GDM1 (cell line): ENCODE measurements around the gene NUP153.
"Not testable (repeated sequence)": the region's sequence is repeated elsewhere in the genome, so short reads cannot be mapped to it uniquely, and the experiment has no call there.

Experiments
- DNase-seq: peaks from one replicate; lab custom pipeline; 2025; lab: John Stamatoyannopoulos, UW

NUP153 gene

GRCh38 chr6:17706580-17707370 is at the start of gene NUP153:
NUP153 (minus strand) TSS chr6:17706925; CDS start chr6:17706387, 538 bp downstream.
- DNase-seq: peak; percentile 99

DNA sequence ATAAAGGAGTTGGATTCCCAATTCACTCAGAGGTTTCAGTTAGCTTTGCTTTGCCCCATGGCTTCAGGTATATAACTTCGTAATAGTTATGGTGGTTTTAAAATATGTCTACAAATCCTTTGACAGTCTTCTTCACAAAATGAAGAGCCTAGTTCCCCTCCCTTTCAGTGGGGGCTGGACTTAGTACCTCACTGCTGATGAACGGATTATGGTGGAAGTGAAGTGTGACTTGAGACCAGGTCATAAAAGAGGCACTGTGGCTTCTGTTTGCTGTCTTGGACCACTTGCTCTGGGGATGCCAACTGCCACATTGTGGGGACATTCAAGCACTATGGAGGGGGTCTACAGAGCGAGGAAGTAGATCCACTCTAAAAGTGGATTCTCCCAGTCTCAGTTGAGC is 47.5 kb upstream of the NUP153 start:
- no peak for DNase-seq

DNA sequence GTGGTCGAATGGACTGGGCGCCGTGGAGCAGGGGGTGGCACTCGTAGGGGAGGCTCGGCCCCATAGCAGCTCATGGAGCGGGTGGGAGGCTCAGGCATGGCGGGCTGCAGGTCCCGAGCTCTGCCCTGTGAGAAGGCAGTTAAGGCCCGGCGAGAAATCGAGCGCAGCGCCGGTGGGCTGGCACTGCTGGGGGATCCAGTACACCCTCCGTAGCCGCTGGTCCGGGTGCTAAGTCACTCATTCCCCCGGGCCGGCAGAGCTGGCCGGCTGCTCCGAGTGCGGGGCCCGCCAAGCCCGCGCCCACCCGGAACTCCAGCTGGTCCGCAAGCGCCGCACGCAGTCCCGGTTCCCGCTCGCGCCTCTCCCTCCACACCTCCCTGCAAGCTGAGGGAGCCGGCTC is 38.6 kb upstream of the NUP153 start:
- DNase-seq: not testable (repeated sequence)

DNA sequence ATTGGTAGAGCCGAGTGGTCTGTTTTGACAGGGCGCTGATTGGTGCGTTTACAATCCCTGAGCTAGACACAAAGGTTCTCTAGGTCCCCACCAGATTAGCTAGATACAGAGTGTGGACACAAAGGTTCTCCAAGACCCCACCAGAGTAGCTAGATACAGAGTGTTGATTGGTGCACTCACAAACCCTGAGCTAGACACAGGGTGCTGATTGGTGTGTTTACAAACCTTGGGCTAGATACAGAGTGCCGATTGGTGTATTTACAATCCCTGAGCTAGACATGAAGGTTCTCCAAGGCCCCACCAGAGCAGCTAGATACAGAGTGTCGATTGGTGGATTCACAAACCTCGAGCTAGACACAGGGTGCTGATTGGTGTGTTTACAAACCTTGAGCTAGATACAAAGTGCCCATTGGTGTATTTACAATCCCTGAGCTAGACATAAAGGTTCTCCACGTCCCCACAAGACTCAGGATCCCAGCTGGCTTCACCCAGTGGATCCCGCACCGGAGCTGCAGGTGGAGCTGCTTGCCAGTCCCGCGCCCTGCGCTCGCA is 38.1 kb upstream of the NUP153 start:
- DNase-seq: not testable (repeated sequence)

DNA sequence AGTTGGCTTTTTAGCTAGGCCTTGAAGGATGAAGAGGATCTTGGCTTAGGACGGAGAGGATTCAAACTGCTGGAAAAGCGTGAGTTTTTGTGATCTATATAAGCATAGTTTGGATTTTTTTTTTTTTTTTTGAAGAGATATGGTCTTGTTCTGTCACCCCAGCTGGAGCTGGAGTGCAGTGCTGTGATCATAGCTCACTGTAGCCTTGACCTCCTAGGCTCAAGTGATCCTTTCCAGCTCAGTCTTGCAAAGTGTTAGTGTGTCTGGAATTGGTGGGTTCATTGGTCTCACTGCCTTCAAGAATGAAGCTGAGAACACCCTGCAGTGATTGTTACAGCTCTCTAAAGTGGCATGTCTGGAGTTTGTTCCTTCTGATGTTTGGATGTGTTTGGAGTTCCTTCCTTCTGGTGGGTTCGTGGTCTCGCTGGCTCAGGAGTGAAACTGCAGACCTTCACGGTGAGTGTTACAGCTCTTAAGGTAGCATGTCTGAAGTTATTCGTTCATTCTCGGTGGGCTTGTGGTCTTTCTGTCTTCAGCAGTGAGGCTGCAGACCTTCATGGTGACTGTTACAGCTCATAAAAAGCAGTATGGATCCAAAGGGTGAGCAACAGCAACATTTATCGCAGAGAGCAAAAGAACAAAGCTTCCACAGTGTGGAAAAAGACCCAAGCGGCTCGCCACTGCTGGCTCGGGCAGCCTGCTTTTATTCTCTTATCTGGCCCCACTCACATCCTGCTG is 37.5 kb upstream of the NUP153 start:
- DNase-seq: no peak

DNA sequence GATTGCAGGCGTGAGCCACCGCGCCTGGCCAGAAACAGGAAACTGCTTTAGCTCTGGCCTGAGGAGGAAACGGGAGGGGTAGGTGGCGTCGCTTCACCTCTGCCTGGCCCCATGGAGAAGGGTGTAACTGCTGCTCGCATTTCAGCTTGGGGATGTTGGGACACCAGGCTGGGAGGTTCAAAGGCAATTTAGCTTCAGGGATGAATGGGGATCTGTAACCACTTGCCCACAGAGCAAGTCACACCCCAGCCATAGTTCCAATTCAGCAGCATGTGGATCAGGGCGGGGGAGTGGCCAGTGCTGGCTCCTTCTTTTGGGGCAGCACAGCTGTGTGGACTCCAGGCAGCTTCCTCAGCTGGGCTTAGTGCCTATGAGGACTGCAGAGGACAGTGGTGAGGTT is 34.8 kb upstream of the NUP153 start:
- no peak for DNase-seq

- no peak for DNase-seq
Observed at GRCh38 chr6:17740559-17741220, 34.0 kb upstream of the NUP153 start.

DNA sequence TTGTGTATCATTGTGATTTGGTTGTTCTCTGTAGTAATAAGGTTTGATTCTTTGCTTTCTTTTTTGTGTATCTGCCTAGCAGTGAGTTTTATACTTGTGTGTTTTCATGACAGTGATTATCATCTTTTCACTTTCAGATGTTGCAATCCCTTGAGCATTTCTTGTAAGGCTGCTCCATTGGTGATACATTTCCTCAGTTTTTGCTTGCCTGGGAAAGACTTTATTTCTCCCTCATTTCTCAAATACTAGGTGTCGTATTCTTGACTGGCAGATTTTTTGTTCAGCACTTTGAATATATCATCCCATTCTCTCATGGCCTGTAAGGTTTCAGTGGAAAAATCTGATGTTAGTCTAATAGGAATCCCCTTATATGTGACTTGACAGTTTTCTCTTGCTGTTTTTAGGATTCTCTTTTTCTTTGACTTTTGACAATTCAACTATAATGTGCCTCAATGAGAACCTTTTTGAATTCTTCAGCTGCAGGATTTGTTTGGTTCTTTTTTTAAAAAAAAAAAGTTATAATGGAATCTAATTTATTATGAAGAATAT is 31.1 kb upstream of the NUP153 start:
- no peak for DNase-seq

GRCh38 chr6:17735311-17735710 is 28.6 kb upstream of the NUP153 start:
- DNase-seq: not testable (repeated sequence)

DNA sequence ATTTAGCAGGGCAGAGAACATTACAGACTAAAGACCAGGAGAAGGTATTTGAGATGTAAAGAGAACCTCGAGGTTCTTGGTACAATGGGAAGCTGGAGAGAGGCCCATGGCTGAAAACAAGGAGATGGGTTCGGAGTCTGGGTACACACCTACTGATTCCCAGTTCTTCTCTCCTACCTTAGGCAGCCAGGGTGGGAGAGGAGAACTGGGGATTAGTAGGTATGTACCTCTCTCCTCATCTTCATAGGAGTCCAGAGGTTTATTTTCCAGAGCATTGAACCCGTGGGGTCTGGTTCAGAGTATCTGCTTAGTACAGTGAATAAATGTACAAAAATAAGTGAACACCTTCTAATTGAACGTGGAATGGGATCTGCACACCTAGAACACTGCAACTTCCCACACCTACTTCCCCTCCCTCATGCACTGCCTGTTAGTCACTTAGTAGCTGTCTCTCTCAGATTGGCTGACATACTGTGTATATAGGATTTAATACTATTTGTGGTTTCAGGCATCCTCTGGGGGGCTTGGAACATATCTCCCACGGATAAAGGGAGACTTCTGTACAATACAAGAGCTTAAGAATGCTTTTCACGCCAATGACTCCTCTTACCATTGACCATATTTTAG is 23.5 kb upstream of the NUP153 start:
- no peak for DNase-seq

GRCh38 chr6:17729223-17730077 is 22.7 kb upstream of the NUP153 start:
- DNase-seq: no peak

GRCh38 chr6:17728551-17729222 is 22.0 kb upstream of the NUP153 start:
- DNase-seq: no peak

GRCh38 chr6:17725083-17725482 is 18.4 kb upstream of the NUP153 start:
- no peak for DNase-seq

- no peak for DNase-seq
Observed at GRCh38 chr6:17724341-17724740, 17.6 kb upstream of the NUP153 start.

- no peak for DNase-seq
Observed at GRCh38 chr6:17721671-17722070, 14.9 kb upstream of the NUP153 start.

GRCh38 chr6:17719323-17720041 is 12.8 kb upstream of the NUP153 start:
- no peak for DNase-seq

DNA sequence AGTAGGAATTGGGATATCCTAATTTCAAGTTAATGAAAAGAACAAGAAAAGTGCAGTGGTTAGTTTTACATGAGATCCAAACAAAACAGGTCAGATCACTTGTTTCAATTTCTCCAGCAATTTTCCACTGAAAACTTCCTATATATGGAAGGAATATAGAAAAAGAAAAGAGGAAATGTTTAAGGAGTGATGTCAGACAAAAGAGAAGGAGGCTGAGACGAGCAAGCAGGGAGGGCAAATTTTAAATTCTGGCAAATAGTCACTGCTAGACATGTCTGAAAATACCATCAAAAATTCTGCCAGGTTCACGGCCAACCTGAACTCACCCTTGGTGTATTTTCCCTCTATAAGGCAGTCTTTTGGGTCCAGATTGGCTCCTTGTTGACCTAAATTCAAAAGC is 9.5 kb upstream of the NUP153 start:
- no peak for DNase-seq

- no peak for DNase-seq
Observed at GRCh38 chr6:17714879-17715851, 8.4 kb upstream of the NUP153 start.
